Measurements from ENCODE around the gene SMIM32.

DNA sequence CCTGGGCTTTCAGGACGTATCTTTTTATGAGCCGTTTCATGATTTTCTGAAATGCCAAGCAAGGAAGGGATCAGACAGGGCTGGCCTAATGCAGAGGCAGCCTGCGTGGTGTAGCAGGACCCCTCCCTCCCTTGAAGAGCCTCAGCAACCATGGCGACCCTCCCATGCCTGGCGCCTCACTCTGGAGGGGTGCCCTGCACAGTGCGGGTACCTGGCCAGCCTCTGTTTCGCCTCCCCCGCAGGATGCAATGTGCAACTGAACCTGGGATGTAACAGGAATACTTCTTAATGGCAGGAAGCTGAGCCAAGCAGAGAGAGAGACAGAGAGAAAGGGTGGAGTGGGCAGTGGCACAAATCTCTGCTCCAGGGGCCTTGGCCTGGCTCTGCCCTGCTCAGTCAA lies 23.3 kb upstream of the SMIM32 start:
- TF ChIP-seq EZH2 (IDR thresholded peaks at IDR 0.05; ENCODE audit: borderline replicate concordance) = no peak
- TF ChIP-seq, protein P1, sequence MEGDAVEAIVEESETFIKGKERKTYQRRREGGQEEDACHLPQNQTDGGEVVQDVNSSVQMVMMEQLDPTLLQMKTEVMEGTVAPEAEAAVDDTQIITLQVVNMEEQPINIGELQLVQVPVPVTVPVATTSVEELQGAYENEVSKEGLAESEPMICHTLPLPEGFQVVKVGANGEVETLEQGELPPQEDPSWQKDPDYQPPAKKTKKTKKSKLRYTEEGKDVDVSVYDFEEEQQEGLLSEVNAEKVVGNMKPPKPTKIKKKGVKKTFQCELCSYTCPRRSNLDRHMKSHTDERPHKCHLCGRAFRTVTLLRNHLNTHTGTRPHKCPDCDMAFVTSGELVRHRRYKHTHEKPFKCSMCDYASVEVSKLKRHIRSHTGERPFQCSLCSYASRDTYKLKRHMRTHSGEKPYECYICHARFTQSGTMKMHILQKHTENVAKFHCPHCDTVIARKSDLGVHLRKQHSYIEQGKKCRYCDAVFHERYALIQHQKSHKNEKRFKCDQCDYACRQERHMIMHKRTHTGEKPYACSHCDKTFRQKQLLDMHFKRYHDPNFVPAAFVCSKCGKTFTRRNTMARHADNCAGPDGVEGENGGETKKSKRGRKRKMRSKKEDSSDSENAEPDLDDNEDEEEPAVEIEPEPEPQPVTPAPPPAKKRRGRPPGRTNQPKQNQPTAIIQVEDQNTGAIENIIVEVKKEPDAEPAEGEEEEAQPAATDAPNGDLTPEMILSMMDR (IDR thresholded peaks at IDR 0.05; ENCODE audit: poor library complexity) = no peak
